CD14-positive monocyte (primary cell): Measurements from ENCODE around the gene HTR3C. TPM values are rescaled to one million over a fixed set of nuclear protein-coding genes. Genes with fewer than 3 reads are reported as not detected.

Experiments used
- DNase-seq, 3 donors: peaks; one replicate each; pipeline ENCODE4 v3.0.0-alpha.2; 2011 to 2022
- H2AFZ ChIP-seq: 2 replicates; pipeline ENCODE4 v1.6.0; 2012; ENCODE audit warnings: mild to moderate bottlenecking, low read depth, low read length, inconsistent platforms; ENCODE audit not compliant: insufficient read depth, poor library complexity, severe bottlenecking
- H3K27ac ChIP-seq, 2 donors: 1 replicate in 1 of 2; 2 replicates in 1 of 2; pipeline ENCODE4 v1.5.1; 2012 to 2013; ENCODE audit warnings: low read length in 2 of 2, control low read depth in 1 of 2, inconsistent platforms in 1 of 2, low read depth in 1 of 2, mild to moderate bottlenecking in 1 of 2
- H3K27me3 ChIP-seq, 2 donors: one replicate each; pipeline versions ENCODE4 v1.6.0 to v1.6.1; 2011 to 2013; ENCODE audit warnings: low read length in 2 of 2; ENCODE audit not compliant: control insufficient read depth in 2 of 2, insufficient read depth in 2 of 2
- H3K36me3 ChIP-seq, 2 donors: replicated peaks in 1 of 2; 1 replicate in 1 of 2; 2 replicates in 1 of 2; pipeline versions ENCODE4 v1.5.1 to v1.6.1; 2012 to 2013; ENCODE audit warnings: low read length in 2 of 2, control low read depth in 1 of 2, inconsistent platforms in 1 of 2, mild to moderate bottlenecking in 1 of 2; ENCODE audit not compliant: insufficient read depth in 2 of 2, control insufficient read depth in 1 of 2
- H3K4me1 ChIP-seq, 2 donors: 1 replicate in 1 of 2; 2 replicates in 1 of 2; pipeline versions ENCODE4 v1.5.1 to v1.6.1; 2012 to 2013; ENCODE audit warnings: low read length in 2 of 2, control low read depth in 1 of 2, inconsistent platforms in 1 of 2, mild to moderate bottlenecking in 1 of 2, moderate library complexity in 1 of 2; ENCODE audit not compliant: insufficient read depth in 2 of 2, control insufficient read depth in 1 of 2
- H3K4me2 ChIP-seq: replicated peaks from 2 replicates; pipeline ENCODE3; 2012; ENCODE audit warnings: low read length, moderate library complexity, mild to moderate bottlenecking; ENCODE audit not compliant: poor library complexity, severe bottlenecking; ENCODE audit errors: extremely low read depth
- H3K4me3 ChIP-seq, 3 experiments: fragments of 200-600 bp in 1 of 3; sonication (generic) in 1 of 3; replicated peaks in 1 of 3; 1 replicate in 2 of 3; 2 replicates in 1 of 3; pipeline ENCODE4 v1.5.1; 2011 to 2013; ENCODE audit warnings: low read length in 3 of 3, mild to moderate bottlenecking in 3 of 3, control low read depth in 2 of 3, low read depth in 2 of 3, inconsistent platforms in 1 of 3, moderate library complexity in 1 of 3
- H3K79me2 ChIP-seq: 2 replicates; pipeline ENCODE4 v1.6.0; 2012; ENCODE audit warnings: mild to moderate bottlenecking, control low read depth, inconsistent platforms, low read length, moderate library complexity; ENCODE audit not compliant: insufficient read depth
- H3K9ac ChIP-seq: 2 replicates; pipeline ENCODE4 v1.6.0; 2017; ENCODE audit warnings: low read length, mild to moderate bottlenecking; ENCODE audit not compliant: insufficient read depth, poor library complexity, severe bottlenecking
- H3K9me3 ChIP-seq, 2 donors: replicated peaks in 1 of 2; 1 replicate in 1 of 2; 2 replicates in 1 of 2; pipeline versions ENCODE4 v1.5.1 to v1.6.1; 2012 to 2013; ENCODE audit warnings: low read length in 2 of 2, control low read depth in 1 of 2; ENCODE audit not compliant: control insufficient read depth in 1 of 2, insufficient read depth in 1 of 2
- H4K20me1 ChIP-seq: 2 replicates; pipeline ENCODE4 v1.6.0; 2012; ENCODE audit warnings: mild to moderate bottlenecking, low read length, control low read depth, moderate library complexity; ENCODE audit not compliant: insufficient read depth
- H3K27ac Mint-ChIP-seq, 7 donors: one replicate each; pipeline ENCODE4 v1.8.0; 2020; ENCODE audit warnings: mild to moderate bottlenecking in 7 of 7, mixed read lengths in 7 of 7, moderate library complexity in 6 of 7, inconsistent platforms in 2 of 7
- H3K27me3 Mint-ChIP-seq, 3 donors: one replicate each; pipeline ENCODE4 v1.8.0; 2021 to 2022; ENCODE audit warnings: low read depth in 3 of 3, mild to moderate bottlenecking in 3 of 3, mixed read lengths in 3 of 3, moderate library complexity in 3 of 3, inconsistent platforms in 1 of 3
- H3K36me3 Mint-ChIP-seq, 2 donors: one replicate each; pipeline ENCODE4 v1.8.0; 2020; ENCODE audit warnings: mixed read lengths in 2 of 2, inconsistent platforms in 1 of 2, mild to moderate bottlenecking in 1 of 2
- H3K4me1 Mint-ChIP-seq: one replicate; pipeline ENCODE4 v1.8.0; 2020; ENCODE audit warnings: mild to moderate bottlenecking, mixed read lengths
- H3K4me3 Mint-ChIP-seq, 2 donors: one replicate each; pipeline ENCODE4 v1.8.0; 2020; ENCODE audit warnings: mild to moderate bottlenecking in 2 of 2, mixed read lengths in 2 of 2, moderate library complexity in 1 of 2
- H3K9me3 Mint-ChIP-seq, 7 donors: one replicate each; pipeline ENCODE4 v1.8.0; 2020 to 2022; ENCODE audit warnings: mixed read lengths in 7 of 7, mild to moderate bottlenecking in 6 of 7, moderate library complexity in 6 of 7, inconsistent platforms in 2 of 7
- WGBS: methylation state at CpG from one replicate; pipeline ENCODE4 v1.1.5; 2013; ENCODE audit warnings: missing lambda C conversion rate; ENCODE audit not compliant: insufficient coverage; 5-methylcytosine and 5-hydroxymethylcytosine counted together
- intact Hi-C, 2 donors: fragments of 100-400 bp; cut with micrococcal nuclease; formaldehyde crosslinking; loops; one replicate each; pipeline versions ENCODE4 v1.15.0 to v1.15.1; 2023
- polyA plus RNA-seq, 3 donors: library from polyadenylated mRNA; depleted of rRNA in 1 of 3; unstranded in 2 of 3; stranded (reverse) in 1 of 3; fragments of 300-500 nt in 2 of 3; fragments of >200 nt in 1 of 3; fragmentation: Illumina TruSeq in 2 of 3; gene quantifications; 1 replicate in 2 of 3; 2 replicates in 1 of 3; pipeline ENCODE4 v1.2.3, GENCODE V29; 2012 to 2021
- TF ChIP-seq, protein P1 (sequence below): fragments of 200-600 bp; IDR thresholded peaks from one replicate; pipeline ENCODE4 v1.8.0; 2022; ENCODE audit warnings: antibody characterized with exemption, mild to moderate bottlenecking

HTR3C gene
- polyA plus RNA-seq, 3 donors = not detected

- Histone ChIP-seq H3K27ac (no peak overlapping the region), H2AFZ (no peak overlapping the region), H4K20me1 (no peaks in the 10 kb centered on the region), H3K9ac (no peak overlapping the region), H3K36me3 (no peaks in the 10 kb centered on the region), H3K4me2 (no peak overlapping the region), H3K27me3 (no peaks in the 10 kb centered on the region), H3K4me3 (no peak overlapping the region), H3K9me3 (peaks cover 0 to 17% of the 10 kb centered on the region in 2 donors), H3K4me1 (no peaks in the 10 kb centered on the region), H3K79me2 (no peaks in the 10 kb centered on the region)
- Mint-ChIP-seq H3K36me3 (no peaks in the 10 kb centered on the region), H3K27ac (no peak overlapping the region), H3K9me3 (peaks cover 0 to 21% (median 11%) of the 10 kb centered on the region in 7 donors), H3K4me1 (no peaks in the 10 kb centered on the region), H3K27me3 (peaks cover 3 to 6% (median 4%) of the 10 kb centered on the region in 3 donors), H3K4me3 (no peak overlapping the region)
- intact Hi-C loops = no loop called here
- 93% methylated on average over 2 of the region's 5 CpGs for WGBS
- DNase-seq = no peak
- TF ChIP-seq, protein P1, sequence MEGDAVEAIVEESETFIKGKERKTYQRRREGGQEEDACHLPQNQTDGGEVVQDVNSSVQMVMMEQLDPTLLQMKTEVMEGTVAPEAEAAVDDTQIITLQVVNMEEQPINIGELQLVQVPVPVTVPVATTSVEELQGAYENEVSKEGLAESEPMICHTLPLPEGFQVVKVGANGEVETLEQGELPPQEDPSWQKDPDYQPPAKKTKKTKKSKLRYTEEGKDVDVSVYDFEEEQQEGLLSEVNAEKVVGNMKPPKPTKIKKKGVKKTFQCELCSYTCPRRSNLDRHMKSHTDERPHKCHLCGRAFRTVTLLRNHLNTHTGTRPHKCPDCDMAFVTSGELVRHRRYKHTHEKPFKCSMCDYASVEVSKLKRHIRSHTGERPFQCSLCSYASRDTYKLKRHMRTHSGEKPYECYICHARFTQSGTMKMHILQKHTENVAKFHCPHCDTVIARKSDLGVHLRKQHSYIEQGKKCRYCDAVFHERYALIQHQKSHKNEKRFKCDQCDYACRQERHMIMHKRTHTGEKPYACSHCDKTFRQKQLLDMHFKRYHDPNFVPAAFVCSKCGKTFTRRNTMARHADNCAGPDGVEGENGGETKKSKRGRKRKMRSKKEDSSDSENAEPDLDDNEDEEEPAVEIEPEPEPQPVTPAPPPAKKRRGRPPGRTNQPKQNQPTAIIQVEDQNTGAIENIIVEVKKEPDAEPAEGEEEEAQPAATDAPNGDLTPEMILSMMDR = no peak
Measured at GRCh38 chr3:184077881-184078280, 25.0 kb downstream of the HTR3C start.

DNA sequence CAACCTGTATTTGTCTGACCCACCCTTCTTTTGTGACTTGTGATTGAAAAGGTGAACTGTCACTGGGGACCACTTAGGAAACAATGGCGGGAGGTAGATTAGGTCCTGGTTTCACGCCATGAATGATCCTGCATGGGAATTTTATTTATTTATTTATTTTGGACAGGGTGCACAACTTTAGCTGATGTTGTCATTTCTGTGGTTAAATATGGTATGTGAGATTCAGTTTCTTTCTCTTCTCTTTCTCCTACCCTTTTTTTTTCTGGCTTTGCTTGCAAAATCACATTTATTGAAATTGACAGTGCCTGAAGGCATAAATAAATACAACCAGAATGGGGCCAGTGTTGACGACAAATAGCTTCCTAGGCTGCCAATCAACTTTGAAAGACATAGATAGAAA is 26.0 kb downstream of the HTR3C start:
- H2AFZ ChIP-seq = no peak overlapping the region
- no peak overlapping the region for H3K4me3 Mint-ChIP-seq
- WGBS = 100% methylated on average over 1 of the region's 3 CpGs
- intact Hi-C loops = no loop called here
- H3K79me2 ChIP-seq = no peaks in the 10 kb centered on the region
- H3K36me3 ChIP-seq = no peaks in the 10 kb centered on the region
- H3K9ac ChIP-seq = no peak overlapping the region
- H3K4me3 ChIP-seq = no peak overlapping the region
- H3K27ac Mint-ChIP-seq = no peak overlapping the region
- peaks cover 7 to 30% (median 20%) of the 10 kb centered on the region in 7 donors for H3K9me3 Mint-ChIP-seq
- H3K4me2 ChIP-seq = no peak overlapping the region
- H3K9me3 ChIP-seq = peaks cover 0 to 27% of the 10 kb centered on the region in 2 donors
- no peak for DNase-seq
- H3K27me3 Mint-ChIP-seq = peaks cover 3 to 6% (median 4%) of the 10 kb centered on the region in 3 donors
- H3K27me3 ChIP-seq = no peaks in the 10 kb centered on the region
- no peaks in the 10 kb centered on the region for H3K4me1 ChIP-seq
- H4K20me1 ChIP-seq = no peaks in the 10 kb centered on the region
- no peak overlapping the region for H3K27ac ChIP-seq
- TF ChIP-seq, protein P1 = no peak
- H3K36me3 Mint-ChIP-seq = no peaks in the 10 kb centered on the region
- H3K4me1 Mint-ChIP-seq = no peaks in the 10 kb centered on the region
